GM18868 (cell line): ENCODE measurements around the gene AK9.

Experiments used
- ATAC-seq: cut with Tn5 transposase; IDR thresholded peaks from one replicate; pipeline ENCODE4 v1.9.1; 2021; ENCODE audit warnings: mild to moderate bottlenecking, moderate library complexity; ENCODE audit not compliant: unreplicated experiment

The AK9 gene

GRCh38 chr6:109701221-109701620 lies 10.2 kb upstream of the AK9 start:
- ATAC-seq, result no peak

GRCh38 chr6:109696355-109696754 lies 5.4 kb upstream of the AK9 start:
- no peak for ATAC-seq

- no peak for ATAC-seq
Observed at GRCh38 chr6:109695468-109695867, 4.5 kb upstream of the AK9 start.

GRCh38 chr6:109693111-109693510 lies 2.1 kb upstream of the AK9 start:
- ATAC-seq, result peak; percentile 31

GRCh38 chr6:109690373-109690736 lies 647 bp downstream of the AK9 start:
- peak; percentile 44 for ATAC-seq

DNA sequence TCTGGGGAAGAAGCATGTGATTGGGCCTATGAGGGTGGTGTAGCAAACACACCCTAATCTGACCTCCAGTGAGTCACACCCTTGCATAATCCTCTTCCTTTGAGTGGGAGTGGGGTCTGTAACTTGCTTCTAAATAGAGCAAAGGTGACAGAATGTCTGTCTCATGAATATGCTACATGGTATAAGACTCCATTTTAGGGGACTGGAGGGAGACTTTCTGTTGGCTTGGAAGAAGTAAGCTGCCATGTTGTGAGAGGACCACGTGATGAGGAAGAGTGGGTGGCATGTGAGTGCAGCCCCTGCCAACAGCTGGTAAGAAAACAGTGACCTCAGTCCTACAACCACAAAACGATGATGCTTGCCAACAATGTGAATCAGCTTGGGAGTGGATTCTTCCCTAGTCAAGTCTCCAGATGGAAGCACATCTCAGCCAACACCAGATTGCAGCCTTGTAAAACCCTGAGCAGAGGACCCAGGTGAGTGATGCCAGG lies 3.7 kb downstream of the AK9 start:
- no peak for ATAC-seq

- no peak for ATAC-seq
Observed at GRCh38 chr6:109686566-109687265, 4.3 kb downstream of the AK9 start.

- peak; percentile 73 for ATAC-seq
Observed at GRCh38 chr6:109678661-109679505, 12.1 kb downstream of the AK9 start.

GRCh38 chr6:109678240-109678639 lies 12.8 kb downstream of the AK9 start:
- no peak for ATAC-seq

DNA sequence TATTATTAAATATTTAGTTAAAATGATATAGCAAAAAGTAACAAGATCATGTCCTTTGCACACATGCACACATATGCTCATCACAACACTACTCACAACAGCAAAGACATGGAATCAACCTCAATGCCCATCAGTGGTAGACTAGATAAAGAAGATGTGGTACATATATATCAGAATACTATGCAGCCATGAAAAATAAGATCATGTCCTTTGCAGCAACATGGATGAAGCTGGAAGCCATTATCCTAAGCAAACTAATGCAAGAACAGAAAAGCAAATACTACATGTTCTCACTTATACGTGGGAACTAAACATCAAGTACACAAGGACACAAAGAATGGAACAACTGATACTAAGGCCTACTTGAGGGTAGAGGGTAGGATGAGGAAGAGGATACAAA lies 14.3 kb downstream of the AK9 start:
- ATAC-seq, result no peak

GRCh38 chr6:109672839-109673238 lies 18.2 kb downstream of the AK9 start:
- no peak for ATAC-seq

DNA sequence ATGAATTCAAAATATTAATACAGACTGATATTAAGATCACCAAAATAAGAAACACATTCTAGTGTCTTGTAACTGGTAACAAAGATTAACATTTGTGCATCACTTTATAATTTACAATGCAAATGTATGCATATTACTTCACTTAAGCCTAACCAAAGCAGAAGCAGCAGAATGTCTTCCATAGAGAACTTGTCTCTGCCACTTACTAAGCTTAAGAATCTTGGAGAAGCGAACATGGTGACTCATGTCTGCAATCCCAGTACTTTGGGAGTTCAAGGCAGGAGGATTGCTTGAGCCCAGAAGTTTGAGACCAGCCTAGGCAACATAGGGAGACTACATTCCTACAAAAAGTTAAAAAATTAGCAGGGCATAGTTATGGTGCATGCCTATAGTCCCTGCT lies 18.8 kb downstream of the AK9 start:
- ATAC-seq, result no peak

DNA sequence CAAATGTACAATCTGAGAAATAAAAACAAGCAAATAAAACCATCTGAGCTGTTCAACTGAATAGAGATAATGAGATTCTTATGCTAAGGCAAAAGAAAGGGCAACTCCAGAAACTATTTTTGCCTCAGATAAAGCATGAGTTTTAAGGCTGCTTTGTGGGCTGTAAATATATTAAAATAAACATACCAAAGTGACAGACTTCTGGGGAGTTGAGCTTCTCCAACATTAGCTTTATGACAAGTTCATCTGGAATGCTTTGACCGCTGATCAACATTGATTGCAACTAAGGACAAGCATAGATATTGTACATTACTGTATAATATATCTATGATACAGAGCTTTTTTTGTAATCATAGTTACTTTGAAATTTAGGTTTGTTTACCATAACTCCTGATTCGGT lies 19.3 kb downstream of the AK9 start:
- ATAC-seq, result no peak

DNA sequence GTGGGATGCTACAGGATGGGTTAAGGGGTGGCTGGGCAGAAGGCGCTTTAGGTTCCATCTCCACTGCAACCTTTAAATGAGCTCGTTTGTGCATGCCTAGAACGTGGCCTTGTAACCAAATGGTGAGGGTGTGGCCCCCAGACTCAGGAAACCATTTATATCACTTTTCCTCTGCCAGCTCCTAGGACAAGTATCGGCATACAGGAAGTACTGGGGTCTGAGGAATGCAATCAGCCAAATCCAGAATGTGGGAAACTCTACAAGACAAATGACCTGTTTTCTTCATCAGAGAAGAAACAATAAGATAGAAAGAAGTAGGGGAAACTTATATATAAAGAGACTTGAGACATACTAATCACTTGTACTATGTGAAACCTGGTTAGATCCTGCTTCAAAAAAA lies 21.2 kb downstream of the AK9 start:
- ATAC-seq, result no peak

GRCh38 chr6:109662192-109662591 lies 28.8 kb downstream of the AK9 start:
- no peak for ATAC-seq

GRCh38 chr6:109660526-109661320 lies 30.3 kb downstream of the AK9 start:
- no peak for ATAC-seq

GRCh38 chr6:109655761-109656262 lies 35.2 kb downstream of the AK9 start:
- no peak for ATAC-seq

GRCh38 chr6:109653264-109653663 lies 37.7 kb downstream of the AK9 start:
- ATAC-seq, result no peak

DNA sequence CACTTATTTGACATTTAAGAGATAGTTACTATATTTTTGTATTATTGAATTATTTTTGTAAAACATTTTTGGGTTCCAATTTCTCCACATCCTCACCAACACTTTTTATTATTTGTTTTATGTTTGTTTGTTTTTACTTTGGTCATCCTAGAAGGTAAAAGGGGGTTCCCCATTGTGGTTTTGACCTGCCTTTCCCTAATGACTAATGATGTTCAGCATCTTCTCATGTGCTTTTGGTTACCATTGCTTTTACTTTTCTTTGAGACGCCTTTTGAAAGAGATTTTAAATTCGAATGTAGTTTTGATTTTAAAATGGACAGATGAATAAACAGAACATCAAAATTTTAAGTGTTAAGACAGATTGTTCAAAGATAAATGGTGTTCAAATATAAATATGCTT lies 46.9 kb downstream of the AK9 start:
- no peak for ATAC-seq

DNA sequence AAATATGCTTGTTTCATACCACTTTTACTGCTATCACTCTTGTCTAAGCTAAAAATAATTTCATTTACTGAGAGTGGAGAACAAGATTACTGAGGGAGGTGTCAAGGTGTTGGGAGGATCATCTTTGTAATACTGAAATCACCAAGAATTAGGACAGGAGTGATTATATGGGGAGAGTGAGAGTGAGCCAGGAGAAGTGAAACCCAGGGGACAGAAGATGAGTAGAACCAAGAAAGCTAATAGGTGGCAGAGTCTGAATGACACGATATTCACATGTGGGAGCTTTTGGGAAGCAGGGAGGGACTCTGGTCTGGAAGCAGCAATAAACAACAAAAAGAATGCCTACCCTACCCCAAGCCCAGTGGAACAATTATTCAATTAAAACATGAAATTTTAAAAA lies 58.6 kb downstream of the AK9 start:
- no peak for ATAC-seq

DNA sequence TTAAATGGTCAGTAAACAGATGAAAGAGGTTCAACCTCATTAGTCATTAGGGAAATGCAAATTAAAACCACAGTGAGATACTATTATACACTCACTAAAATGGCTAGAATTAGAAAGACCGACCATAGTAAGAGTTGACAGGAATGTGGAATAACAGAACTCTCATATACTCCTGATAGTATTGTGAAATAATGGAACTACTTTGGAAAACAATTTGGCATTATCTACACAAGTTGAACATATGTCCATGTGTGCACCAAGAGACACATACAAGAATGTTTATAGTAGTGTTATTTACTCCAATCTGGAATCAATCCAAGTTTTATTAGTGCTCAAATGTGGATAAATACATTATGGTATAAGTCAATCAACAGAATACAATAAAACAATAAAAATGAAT lies 59.6 kb downstream of the AK9 start:
- no peak for ATAC-seq
